GM19328 (cell line): ENCODE results near the gene CYP24A1.

ENCODE experiments used
- ATAC-seq: cut with Tn5 transposase; IDR thresholded peaks from one replicate; pipeline ENCODE4 v1.9.1; 2021; ENCODE audit warnings: mild to moderate bottlenecking, moderate library complexity; ENCODE audit not compliant: unreplicated experiment

CYP24A1 gene

GRCh38 chr20:54158856-54159418, 14.8 kb downstream of the CYP24A1 start:
- no peak for ATAC-seq

- no peak for ATAC-seq
Observed at GRCh38 chr20:54158226-54158625, 15.6 kb downstream of the CYP24A1 start.

GRCh38 chr20:54156981-54157835, 16.6 kb downstream of the CYP24A1 start:
- ATAC-seq, result no peak

DNA sequence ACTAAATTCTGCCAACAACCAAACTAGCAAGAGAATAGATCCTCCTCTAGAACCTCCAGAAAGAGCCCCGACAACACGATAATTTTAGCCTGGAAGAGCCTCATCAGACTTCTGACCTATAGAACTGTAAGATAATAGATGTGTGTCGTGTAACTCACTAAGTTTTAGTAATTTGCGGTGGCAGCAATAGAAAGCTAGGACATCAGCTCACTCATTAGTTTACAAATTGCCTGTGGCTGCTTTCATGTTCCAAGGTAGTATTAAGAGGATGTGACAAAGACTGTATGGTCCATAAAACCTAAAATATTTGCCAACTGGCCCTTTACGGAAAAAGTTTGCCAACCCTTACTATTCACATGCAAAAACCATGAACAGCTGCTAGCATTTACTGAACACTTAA, 17.3 kb downstream of the CYP24A1 start:
- no peak for ATAC-seq

DNA sequence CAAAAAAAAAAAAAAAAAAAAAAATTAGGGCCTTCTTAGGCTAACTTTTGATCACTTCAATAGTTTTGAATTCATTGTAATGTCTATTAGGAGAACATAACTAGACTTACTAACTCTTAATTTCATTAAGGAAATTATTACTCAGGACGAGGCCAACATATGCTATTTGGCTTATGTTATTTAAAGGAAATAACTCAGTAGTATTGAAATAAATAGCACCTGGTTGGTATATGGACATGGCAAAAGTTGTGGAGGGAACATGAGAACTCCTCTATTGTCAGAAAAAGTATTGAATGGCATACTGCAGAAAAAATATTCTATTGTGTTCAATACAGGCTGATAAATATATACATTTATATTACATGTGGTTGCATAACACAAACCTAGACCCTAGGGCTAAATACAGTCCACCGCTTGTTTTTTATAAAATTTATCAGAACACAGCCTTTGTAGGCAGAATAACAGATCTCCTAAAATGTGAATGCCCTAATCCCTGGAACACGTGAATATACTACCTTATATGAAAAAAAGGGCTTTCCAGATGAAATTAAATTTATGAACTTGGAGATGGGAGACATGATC, 18.0 kb downstream of the CYP24A1 start:
- ATAC-seq, result no peak

DNA sequence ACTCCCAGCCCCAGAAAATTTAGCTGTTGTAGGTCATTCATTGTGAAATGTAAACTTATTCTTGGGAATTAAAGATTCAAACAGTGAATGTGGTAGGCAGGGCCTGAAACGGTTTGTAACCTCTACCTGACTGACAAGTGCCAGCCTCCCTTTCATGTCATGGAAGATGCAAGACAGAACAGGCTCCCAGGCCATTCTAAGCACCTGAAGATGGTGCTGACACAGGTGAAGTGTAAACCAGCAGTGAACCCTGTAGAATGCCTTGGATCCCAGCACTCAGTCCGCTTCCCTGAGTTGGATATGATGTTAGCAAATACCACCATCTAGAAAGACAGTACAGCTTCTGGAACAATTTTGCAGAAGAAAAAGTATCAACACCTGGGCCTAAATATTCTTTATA, 19.3 kb downstream of the CYP24A1 start:
- ATAC-seq, result no peak

DNA sequence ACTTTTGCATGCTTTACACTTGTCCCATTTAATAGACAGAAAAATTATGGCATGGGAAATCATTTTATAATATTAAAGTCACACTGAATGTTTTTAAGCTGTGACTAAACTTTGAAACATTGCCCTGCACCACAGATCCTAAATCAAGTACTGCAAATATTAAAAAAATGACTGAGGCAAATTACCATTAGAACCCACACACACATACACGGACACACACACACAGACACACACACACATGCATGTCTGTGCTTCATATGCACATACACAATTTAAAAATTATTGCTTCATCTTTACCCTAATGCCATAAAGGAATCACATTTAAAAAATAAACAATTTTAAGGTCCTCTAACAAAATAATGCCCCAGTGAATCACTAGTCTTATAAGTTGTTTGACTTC, 19.9 kb downstream of the CYP24A1 start:
- no peak for ATAC-seq

- ATAC-seq, result no peak
Observed at GRCh38 chr20:54153041-54153327, 20.8 kb downstream of the CYP24A1 start.

GRCh38 chr20:54152227-54153040, 21.4 kb downstream of the CYP24A1 start:
- no peak for ATAC-seq

DNA sequence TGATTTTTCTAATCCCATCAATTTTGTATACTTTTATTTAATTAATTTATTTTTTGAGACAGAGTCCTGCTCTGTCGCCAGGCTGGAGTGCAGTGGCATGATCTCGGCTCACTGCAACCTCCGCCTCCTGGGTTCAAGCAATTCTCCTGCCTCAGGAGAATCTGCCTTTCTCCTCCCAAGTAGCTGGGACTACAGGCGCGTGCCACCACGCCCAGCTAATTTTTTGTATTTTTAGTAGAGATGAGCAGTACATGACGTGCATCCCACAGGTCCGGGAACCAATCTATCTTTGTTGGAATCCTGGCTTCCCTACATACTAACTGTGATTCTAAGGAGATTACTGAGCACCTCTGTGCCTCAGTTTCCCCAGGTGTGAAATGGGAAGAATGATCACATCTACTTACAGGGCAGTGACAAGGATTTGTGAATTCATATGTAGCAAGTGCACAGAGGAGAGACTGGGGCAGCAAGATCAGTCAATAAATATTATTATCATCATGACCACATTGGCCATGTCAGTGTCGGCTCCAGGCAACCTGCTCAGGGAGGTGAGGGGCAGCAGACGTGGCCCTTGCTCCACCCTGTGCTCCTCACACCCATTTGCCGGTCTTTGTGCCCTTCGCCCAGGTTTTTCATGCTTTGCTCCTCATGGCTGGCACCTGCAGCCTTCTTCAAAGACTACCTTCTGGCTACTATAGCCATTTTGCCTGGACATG, 22.1 kb downstream of the CYP24A1 start:
- ATAC-seq, result no peak

DNA sequence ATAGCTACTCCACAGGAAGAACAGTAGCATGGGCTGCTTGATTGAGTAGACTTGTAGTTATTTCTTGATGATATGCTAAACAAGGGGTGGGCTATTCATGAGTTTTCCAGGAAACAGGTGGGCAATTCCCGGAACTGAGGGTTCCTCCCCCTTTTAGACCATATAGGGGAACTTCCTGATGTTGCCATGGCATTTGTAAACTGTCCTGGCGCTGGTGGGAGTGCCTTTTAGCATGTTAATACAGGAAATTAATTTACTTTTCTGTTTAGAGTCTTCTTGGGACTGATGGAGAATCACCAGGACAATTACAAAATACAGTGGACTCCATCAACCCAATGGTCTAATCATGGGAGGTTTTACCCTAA, 22.7 kb downstream of the CYP24A1 start:
- ATAC-seq, result no peak

GRCh38 chr20:54149765-54150264, 24.0 kb downstream of the CYP24A1 start:
- ATAC-seq, result no peak

- ATAC-seq, result no peak
Observed at GRCh38 chr20:54148947-54149764, 24.6 kb downstream of the CYP24A1 start.

- no peak for ATAC-seq
Observed at GRCh38 chr20:54146672-54147071, 27.1 kb downstream of the CYP24A1 start.

- no peak for ATAC-seq
Observed at GRCh38 chr20:54144847-54145414, 28.9 kb downstream of the CYP24A1 start.

- ATAC-seq, result no peak
Observed at GRCh38 chr20:54140927-54141566, 32.7 kb downstream of the CYP24A1 start.

- ATAC-seq, result no peak
Observed at GRCh38 chr20:54140486-54140885, 33.3 kb downstream of the CYP24A1 start.

DNA sequence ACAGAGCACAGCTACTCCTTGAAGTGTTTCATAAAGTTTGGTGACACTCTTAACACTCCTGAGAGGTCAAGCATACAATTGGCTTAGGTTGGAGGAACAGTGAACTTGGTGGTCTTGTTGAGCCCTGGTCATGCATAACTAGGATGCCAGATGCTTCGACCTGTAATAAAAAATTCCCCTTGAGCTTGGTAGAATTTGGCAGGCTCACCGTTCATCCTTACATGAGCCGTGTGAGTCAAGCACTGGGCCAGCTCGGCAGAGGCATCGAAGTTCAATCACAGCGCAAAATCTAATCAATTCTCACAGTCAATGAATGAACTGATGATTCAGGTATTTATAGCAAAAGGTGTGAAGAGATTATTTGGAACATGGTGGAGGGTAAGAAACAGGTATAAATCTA, 33.7 kb downstream of the CYP24A1 start:
- ATAC-seq, result no peak

DNA sequence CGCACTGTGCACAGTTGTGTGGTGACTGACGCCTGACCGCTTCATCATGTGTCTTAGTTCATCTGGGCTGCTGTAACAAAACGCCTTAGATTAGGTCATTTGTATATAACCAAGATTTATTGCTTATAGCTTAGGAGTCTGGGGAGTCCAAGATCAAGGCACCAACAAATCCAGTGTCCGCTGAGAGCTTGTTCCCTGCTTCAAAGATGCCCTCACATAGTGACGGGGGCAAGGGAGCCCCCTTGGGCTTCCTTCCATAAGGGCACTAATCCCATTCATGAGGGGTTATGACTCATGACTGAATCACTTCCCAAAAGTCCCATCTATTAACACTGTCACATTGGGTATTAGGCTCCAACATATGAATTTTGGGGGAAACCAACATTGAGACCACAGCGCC, 34.6 kb downstream of the CYP24A1 start:
- no peak for ATAC-seq
